HG02642 (cell line): ENCODE data around the gene ZFYVE28.
A peak's percentile ranks its signal among the peaks of the same experiment; 100 is the strongest.
"Not testable (repeated sequence)": the region's sequence is repeated elsewhere in the genome, so short reads cannot be mapped to it uniquely, and the experiment has no call there.

Experiments used
- ATAC-seq: cut with Tn5 transposase; IDR thresholded peaks from one replicate; pipeline ENCODE4 v1.9.1; 2021; ENCODE audit warnings: mild to moderate bottlenecking; ENCODE audit not compliant: unreplicated experiment, poor library complexity

Gene ZFYVE28

DNA sequence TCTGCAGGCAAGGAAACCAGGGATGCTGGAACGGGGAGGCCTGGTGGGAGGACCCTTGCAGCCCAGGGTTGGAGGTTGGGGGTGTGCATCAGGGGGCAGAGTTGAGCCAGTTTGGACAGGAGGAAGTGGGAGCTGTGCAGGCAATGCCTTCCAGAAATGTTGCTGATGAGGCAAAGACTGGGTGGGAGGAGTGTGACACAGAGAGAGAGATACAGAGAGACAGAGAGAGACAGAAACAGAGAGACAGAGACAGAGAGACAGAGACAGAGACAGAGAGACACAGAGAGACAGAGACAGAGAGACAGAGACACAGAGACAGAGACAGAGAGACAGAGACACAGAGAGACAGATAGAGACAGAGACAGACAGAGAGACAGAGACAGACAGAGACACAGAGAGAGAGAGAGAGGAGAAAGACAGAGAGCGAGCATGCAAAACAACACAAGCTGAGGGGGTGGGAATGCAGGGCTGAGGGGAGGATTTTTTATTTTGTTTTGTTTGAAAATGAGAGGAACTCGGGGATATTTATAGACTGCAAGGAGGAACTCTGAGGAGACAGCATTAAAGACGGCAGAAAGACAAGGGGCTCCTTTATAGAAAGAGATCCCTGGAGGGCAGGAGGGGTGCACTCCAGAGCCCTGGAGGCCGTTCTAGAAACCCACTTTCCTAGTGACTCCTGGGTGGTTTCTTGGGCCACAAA lies 174.6 kb downstream of the ZFYVE28 start:
- ATAC-seq = no peak

DNA sequence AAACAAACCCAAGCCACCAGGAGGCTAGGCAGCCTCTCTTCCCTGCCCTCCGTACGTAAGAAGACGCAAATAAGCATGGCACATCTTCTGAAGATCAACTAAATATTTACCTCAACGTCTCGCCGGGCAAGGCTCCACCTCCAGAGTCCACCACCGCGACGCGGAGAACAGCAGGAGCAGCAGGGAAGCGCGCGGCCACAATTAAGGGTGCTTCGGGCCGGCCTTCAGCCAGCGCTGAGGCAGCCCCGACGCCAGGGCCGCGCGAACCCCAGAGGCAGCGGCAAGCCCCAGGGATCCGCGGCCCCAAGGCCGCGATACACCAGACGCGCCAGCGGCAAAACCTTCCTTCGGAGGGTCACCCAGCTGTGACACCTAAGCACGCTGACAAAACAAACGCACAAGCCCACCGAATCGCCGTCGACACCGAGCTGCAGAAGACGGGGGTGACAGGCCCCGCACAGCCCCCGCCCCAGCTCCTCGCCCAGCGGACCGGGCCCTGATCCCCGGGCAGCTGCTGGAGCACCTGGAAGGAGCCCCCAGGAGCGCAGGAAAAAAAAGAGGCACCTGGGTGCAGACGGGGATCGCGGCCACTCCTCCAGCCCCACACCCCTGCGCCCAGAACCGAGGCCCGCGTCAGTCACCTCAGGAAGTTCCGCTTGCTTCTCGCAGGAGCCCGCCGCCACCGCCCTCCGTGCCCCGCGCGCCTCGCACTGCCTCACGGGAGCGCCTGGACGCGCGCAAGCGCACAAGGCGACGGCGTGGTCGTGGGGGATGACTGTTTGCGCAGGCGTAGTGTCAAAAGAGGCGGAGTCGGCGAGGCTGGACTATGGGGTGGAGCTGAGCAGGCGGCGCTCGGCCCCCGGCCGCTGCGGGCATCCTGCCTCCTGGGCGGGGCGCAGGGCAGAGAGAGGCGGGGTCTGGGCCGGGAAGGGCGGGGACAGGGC lies 176.8 kb downstream of the ZFYVE28 start, which contains the start of the genes HAUS3 and POLN:
Gene HAUS3, minus strand, starts transcription at position 712 of the 944 bp plus-strand sequence. CDS start 1,175 bp downstream, outside the sequence.
Gene POLN, minus strand, starts transcription at position 712 of the 944 bp plus-strand sequence. CDS start 12,890 bp downstream, outside the sequence.
- peak; percentile 94 for ATAC-seq

DNA sequence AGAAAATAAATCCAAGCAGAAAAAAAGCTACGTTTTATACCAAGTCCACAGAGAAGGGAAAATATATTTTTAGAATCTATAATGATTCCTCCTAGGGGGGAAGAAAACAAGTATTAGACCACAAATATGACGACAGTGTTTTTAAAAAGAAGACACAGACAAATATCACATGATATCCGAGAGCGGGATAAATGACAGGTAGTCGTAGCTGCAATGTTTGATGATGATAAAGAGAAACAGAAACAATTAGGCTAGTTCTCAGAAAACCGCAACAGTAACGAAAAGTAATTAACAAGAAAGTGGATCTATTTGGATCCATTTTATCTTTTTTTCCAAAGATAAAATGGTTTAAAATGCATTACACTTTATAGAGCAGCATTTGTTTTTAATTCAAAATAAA lies 177.4 kb downstream of the ZFYVE28 start:
- ATAC-seq = no peak

DNA sequence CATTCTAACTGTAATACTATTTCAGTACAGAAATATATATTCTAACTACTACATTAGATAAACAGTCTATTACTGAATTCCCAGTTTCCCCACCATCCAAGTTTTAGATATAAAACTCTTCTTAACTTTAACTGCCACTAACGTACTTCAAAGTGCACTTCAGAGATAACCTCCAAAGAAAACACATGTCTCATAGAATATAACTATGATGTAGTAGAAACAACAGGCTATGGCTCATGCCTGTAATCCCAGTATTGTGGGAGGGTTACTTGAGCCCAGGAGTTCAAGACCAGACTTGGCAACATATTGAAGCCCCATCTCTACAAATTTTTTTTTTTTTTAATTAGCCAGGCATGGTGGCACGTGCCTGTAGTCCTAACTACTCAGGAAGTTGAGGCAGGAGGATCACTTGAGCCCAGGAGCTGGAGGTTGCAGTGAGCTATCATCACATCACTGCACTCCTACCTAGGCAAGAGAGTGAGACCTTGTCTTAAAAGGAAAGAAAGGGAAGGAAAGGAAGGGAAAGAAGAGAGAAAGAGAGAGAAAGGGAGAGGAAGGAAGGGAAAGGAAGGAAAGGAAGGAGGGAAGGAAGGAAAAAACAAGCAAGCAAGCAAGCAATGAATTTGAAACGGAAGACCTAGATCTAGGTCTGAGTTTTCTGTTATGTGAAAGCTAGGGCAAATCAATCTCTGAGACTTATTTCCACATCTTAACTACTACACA lies 181.3 kb downstream of the ZFYVE28 start:
- ATAC-seq = no peak

DNA sequence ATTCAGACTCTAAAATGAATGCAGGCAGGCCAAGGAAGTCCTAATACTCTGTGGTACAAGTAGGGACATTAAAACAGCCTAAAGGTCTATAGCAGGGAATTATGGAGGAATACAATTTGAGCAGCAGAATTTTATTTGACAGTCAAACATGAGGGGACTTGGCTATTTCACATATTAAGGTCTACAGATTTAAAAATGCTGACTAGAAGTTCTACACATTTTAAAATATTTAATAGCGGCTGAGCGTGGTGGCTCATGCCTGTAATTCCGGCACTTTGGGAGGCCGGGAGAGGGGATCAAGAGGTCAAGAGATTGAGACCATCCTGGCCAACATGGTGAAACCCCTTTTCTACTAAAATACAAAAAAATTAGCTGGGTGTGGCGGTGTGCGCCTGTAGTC lies 187.4 kb downstream of the ZFYVE28 start:
- ATAC-seq = no peak

DNA sequence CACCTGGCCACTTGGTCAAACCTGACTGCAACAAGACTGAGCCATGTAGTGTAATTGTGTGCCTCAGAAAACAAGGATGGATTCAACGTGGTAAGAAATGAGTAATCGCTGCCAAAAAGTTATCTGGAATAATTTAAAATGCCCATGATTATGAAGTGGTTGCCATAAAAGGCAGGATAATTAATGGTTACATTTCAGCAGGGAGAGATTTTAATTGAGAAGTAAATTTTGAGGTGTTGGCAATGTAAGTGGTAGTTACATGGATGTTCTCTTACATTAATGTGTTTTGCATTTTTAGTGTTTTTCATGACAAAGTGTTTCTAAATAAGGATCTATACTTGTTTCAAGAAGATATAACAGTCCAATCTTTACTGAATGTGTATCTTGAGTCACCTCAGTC lies 192.2 kb downstream of the ZFYVE28 start:
- no peak for ATAC-seq

DNA sequence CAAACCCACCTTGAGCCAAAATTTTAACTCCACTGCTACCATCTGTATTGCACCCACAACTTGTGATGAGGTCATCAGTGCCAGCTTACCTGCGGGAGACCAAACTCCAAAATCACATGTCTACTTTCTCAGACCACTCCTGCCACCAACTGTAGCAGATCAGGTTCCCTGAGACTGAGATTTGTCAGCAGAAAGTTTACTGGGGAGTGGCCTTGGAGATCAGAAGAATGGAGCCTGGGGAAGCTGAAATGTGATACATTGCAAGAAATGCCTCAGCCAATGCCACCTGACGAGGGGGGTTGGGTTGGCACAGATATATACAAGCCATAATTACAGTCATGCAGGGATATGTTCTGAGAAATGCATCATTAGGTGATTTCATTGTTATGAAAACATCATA lies 195.6 kb downstream of the ZFYVE28 start:
- ATAC-seq = no peak

DNA sequence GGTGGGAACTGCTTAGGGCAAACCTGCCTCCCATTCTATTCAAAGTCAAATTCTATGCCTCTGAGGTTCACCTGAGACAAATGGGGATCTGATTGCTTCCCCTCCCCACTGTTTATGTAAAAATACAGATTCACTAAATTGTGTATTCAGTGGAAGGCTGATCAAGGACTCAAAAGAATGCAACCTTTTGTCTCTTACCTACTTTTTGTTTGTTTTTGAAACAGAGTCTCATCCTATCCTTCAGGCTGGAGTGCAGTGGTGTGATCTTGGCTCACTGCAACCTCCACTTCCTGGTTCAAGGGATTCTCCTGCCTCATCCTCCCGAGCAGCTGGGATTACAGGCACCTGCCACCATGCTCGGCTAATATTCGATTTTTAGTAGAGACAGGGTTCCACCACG lies 197.1 kb downstream of the ZFYVE28 start:
- not testable (repeated sequence) for ATAC-seq

DNA sequence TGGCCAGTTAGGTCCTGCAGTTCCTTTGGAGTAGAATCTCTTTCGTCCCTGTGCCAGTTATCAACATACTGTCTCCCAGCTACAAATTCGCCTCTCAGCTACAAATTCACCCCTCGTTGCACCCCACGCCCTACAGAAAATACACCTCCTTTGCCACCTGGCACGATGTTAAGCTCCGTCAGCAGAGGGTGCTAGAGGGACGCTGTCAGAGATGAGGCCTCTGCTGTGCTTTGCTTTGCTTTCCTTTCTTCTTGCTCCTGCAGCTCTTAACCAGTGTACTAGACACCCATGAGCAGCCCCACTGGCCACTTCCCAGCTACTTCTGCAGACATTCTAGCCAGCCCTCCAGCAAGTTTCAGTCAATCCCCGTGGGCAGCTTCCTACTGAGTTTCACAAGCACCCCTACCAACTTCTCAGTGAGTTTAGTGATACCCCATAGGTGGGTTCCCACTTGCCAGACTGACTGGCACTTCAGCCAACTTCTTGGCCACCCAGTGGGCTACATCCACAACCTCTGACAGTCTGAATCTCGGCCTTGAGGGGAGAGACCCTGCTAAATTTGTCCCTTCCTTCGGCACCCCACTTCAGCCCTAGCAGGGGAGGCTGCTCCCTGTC lies 198.3 kb downstream of the ZFYVE28 start:
- ATAC-seq = peak; percentile 66
